ENCODE measurements around the gene CAPS. TPM values are rescaled to one million over a fixed set of nuclear protein-coding genes. Genes with fewer than 3 reads are reported as not detected.
A peak's percentile ranks its signal among the peaks of the same experiment; 100 is the strongest.
"Not testable (repeated sequence)": the region's sequence is repeated elsewhere in the genome, so short reads cannot be mapped to it uniquely, and the experiment has no call there.

Gene CAPS
- total RNA-seq, 1 donor from 2014 or later, result 14.4 TPM

DNA sequence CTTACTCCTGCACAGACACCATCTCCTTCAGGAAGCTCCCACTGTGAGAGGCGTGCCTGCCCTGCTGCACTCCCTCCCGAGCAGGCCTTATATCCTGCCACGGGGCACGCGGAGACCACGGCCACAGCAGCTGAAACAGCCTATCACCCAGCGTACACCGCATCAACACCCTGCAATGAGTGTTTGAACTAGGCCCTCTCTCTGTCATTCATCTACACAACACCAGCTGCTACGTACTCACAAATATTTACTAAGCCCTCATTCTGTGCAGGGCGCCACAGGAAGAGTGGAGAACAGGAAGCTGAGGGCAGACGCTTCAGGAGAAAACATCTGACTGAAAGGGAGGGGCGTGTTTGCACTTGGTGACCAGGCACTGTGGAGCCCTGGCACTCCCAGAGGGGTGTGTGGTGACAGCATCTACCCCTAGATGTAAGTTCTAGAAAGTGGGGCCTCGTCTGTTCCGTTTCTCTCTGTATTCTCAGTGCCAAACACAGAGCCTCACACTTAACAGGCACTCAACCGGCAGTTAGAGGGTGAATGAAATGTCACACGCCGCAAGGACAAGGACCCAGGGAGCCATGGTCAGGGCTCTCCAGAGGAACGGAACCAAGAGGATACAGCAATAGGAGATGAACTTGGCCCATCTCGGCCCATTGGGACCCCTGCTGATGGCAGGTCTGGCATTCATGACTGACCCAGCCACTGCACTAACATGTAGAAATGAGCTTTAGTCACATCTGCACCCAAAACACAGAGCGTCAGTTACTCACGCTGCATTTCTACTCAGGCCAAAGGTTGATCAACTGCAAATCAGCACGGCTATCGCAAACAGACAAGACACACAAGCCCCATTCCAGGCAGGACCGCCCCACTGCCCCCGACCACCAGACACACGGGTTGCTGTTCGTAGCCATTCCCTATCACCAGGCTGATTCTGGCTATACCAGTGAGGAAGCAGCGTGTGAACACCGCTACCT, 48.2 kb downstream of the CAPS start:
- H3K27ac Mint-ChIP-seq (ENCODE audit: unreplicated experiment), result peak overlapping the region; percentile 92
- no peak for DNase-seq (ENCODE audit: extremely low spot score, unreplicated experiment)
- H3K27me3 Mint-ChIP-seq (ENCODE audit: unreplicated experiment), result no peaks in the 10 kb centered on the region
- peak overlapping the region; percentile 33 for H3K4me3 Mint-ChIP-seq (ENCODE audit: unreplicated experiment)
- no peaks in the 10 kb centered on the region for H3K9me3 Mint-ChIP-seq (ENCODE audit: unreplicated experiment)
- peaks cover 1% of the 10 kb centered on the region for H3K36me3 Mint-ChIP-seq (ENCODE audit: unreplicated experiment)
- TF ChIP-seq, protein P1, sequence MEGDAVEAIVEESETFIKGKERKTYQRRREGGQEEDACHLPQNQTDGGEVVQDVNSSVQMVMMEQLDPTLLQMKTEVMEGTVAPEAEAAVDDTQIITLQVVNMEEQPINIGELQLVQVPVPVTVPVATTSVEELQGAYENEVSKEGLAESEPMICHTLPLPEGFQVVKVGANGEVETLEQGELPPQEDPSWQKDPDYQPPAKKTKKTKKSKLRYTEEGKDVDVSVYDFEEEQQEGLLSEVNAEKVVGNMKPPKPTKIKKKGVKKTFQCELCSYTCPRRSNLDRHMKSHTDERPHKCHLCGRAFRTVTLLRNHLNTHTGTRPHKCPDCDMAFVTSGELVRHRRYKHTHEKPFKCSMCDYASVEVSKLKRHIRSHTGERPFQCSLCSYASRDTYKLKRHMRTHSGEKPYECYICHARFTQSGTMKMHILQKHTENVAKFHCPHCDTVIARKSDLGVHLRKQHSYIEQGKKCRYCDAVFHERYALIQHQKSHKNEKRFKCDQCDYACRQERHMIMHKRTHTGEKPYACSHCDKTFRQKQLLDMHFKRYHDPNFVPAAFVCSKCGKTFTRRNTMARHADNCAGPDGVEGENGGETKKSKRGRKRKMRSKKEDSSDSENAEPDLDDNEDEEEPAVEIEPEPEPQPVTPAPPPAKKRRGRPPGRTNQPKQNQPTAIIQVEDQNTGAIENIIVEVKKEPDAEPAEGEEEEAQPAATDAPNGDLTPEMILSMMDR (IDR thresholded peaks at IDR 0.05), result no peak
- peaks cover 45% of the 10 kb centered on the region for H3K4me1 Mint-ChIP-seq (ENCODE audit: unreplicated experiment)

DNA sequence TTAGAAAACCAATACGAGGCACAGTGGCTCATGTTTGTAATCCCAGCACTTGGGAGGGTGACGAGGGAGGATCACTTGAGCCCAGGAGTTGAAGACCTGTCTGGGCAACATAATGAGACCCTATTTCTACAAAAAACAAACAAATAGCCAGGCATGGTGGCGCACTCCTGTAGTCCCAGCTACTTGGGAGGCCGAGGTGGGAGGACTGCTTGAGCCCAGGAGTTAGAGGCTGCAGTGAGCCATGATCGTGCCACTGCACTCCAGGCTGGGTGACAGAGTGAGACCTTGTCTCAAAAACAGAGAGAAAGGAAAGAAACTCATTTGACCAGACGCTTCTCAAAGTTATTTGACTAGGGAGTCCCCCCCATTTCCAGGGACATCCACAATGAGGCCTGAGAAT, 49.2 kb downstream of the CAPS start:
- H3K27me3 Mint-ChIP-seq (ENCODE audit: unreplicated experiment); H3K4me3 Mint-ChIP-seq (ENCODE audit: unreplicated experiment); DNase-seq (ENCODE audit: extremely low spot score, unreplicated experiment); H3K9me3 Mint-ChIP-seq (ENCODE audit: unreplicated experiment); H3K36me3 Mint-ChIP-seq (ENCODE audit: unreplicated experiment): not testable (repeated sequence)
- Mint-ChIP-seq H3K27ac (ENCODE audit: unreplicated experiment) (peak overlapping the region; percentile 92), H3K4me1 (ENCODE audit: unreplicated experiment) (peaks cover 45% of the 10 kb centered on the region)

DNA sequence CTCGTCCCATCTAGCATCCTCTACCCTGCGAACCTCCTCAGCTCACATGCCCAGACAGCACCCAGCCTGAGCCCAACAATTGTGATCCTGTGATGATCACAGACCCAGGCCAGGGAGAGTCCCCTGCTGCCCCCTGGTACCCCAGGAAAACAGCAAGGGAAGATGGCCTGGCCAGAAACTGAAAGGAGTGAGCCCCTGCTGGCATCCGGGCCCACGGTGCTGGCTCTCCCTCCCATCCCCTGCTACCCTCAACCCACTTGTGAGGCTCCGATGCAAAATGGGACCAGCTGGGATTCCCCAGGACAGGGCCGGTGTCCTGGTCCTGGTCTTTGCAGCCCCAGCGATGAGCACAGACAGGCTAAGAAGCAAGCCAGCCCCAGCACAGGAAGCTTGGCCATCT, 49.8 kb downstream of the CAPS start:
- peaks cover 1% of the 10 kb centered on the region for H3K36me3 Mint-ChIP-seq (ENCODE audit: unreplicated experiment)
- peaks cover 51% of the 10 kb centered on the region for H3K4me1 Mint-ChIP-seq (ENCODE audit: unreplicated experiment)
- no peaks in the 10 kb centered on the region for H3K9me3 Mint-ChIP-seq (ENCODE audit: unreplicated experiment)
- H3K27ac Mint-ChIP-seq (ENCODE audit: unreplicated experiment), result peak overlapping the region; percentile 92
- H3K27me3 Mint-ChIP-seq (ENCODE audit: unreplicated experiment), result no peaks in the 10 kb centered on the region
- TF ChIP-seq, protein P1 (IDR thresholded peaks at IDR 0.05), result no peak
- DNase-seq (ENCODE audit: extremely low spot score, unreplicated experiment), result no peak
- H3K4me3 Mint-ChIP-seq (ENCODE audit: unreplicated experiment), result no peak overlapping the region

DNA sequence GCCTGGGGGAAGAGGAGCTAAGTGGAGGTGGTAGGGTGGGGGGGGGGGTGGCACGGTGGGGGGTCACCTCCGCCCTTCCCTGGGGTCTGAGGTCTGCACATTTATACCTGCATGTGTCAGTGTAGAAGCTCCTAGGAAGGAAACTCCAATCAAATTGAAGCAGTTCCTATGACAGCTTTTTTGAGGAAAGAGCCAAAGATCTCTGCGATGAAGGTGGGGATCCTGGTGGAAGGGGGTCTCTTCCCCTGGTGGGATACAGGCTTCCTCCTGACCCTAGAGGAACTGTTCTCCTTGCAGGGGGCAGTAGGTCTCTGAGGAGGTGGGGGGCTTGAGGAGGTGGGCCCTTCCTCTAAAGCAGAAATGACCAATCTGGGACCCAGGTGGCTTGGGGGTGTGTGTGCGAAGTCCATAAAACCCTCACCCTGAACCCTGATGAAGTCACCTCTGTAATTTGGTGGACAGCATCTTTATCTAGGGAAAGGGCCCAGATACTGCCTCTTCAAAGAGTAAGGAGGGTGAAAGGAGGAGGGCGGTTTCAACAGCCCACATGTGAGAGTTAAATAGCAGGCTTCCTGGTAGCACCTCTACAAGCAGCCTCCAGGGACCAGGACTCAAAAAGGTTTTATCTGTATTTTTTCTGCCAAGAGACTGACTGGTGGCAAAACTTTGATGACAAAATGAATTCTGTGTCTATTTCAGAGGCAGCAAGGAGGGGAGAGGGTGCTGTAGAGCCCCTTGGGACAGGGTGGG, 50.9 kb downstream of the CAPS start:
- Mint-ChIP-seq H3K27ac (ENCODE audit: unreplicated experiment) (no peak overlapping the region), H3K9me3 (ENCODE audit: unreplicated experiment) (no peaks in the 10 kb centered on the region), H3K27me3 (ENCODE audit: unreplicated experiment) (no peaks in the 10 kb centered on the region), H3K4me1 (ENCODE audit: unreplicated experiment) (peaks cover 46% of the 10 kb centered on the region), H3K4me3 (ENCODE audit: unreplicated experiment) (no peak overlapping the region), H3K36me3 (ENCODE audit: unreplicated experiment) (peaks cover 1% of the 10 kb centered on the region)
- DNase-seq (ENCODE audit: extremely low spot score, unreplicated experiment), result no peak
- TF ChIP-seq, protein P1 (IDR thresholded peaks at IDR 0.05), result no peak

Other genes with a start within 250 kb of the CAPS start
- gene MICOS13, start 233.7 kb upstream of the CAPS start, total RNA-seq, result 59.1 and 60.7 TPM in 2 replicates
- 9.7 and 10.7 TPM in 2 replicates for gene HSD11B1L, start 233.2 kb upstream of the CAPS start, total RNA-seq
- 716 and 728 TPM in 2 replicates for gene RPL36, start 224.0 kb upstream of the CAPS start, total RNA-seq
- gene LONP1, start 194.1 kb upstream of the CAPS start, total RNA-seq, result 90.3 and 93.9 TPM in 2 replicates
- gene CATSPERD, start 193.6 kb upstream of the CAPS start, total RNA-seq, result not detected in 2 replicates
- gene PRR22, start 129.5 kb upstream of the CAPS start, total RNA-seq, result 2.0 and 3.1 TPM in 2 replicates
- 29.0 and 30.9 TPM in 2 replicates for gene DUS3L, start 123.1 kb upstream of the CAPS start, total RNA-seq
- gene NRTN, start 109.2 kb upstream of the CAPS start, total RNA-seq, result 0.40 TPM in 1 of 2 replicates, not detected in the other
- gene FUT6, start 74.6 kb upstream of the CAPS start, total RNA-seq, result not detected in 2 replicates
- gene FUT3, start 62.8 kb upstream of the CAPS start, total RNA-seq, result not detected in 2 replicates
- not detected in 2 replicates for gene FUT5, start 43.7 kb upstream of the CAPS start, total RNA-seq
- 253 and 259 TPM in 2 replicates for gene NDUFA11, start 10.5 kb upstream of the CAPS start, total RNA-seq
- gene VMAC, start 9.4 kb upstream of the CAPS start, total RNA-seq, result 10.0 and 10.7 TPM in 2 replicates
- gene RANBP3, start 63.9 kb downstream of the CAPS start, total RNA-seq, result 74.9 and 81.9 TPM in 2 replicates
- gene RFX2, start 196.2 kb downstream of the CAPS start, total RNA-seq, result 4.5 and 5.3 TPM in 2 replicates
- gene ACSBG2, start 221.4 kb downstream of the CAPS start, total RNA-seq, result not detected in 2 replicates

Data from osteocyte (in vitro differentiated cells).